GM23338 (cell line): Measurements from ENCODE around the gene CCDC196. TPM values are rescaled to one million over a fixed set of nuclear protein-coding genes. Genes with fewer than 3 reads are reported as not detected.

Source experiments
- ATAC-seq: fragments of 200-7000 bp; cut with Tn5 transposase; 3 replicates; pipeline ENCODE4 v1.9.1; 2020
- DNase-seq: peaks from one replicate; pipeline ENCODE4 v3.0.0-alpha.2; 2015; ENCODE audit warnings: low spot score
- H2AFZ ChIP-seq: fragments of 200-600 bp; sonication (generic); 2 replicates; pipeline ENCODE4 v1.8.0; 2016; ENCODE audit warnings: antibody characterized with exemption, mild to moderate bottlenecking, moderate library complexity
- H3F3A ChIP-seq: fragments of 200-600 bp; sonication (generic); replicated peaks from 2 replicates; pipeline ENCODE4 v1.8.0; 2017; ENCODE audit warnings: antibody characterized with exemption, mixed run types, low read depth
- H3K27ac ChIP-seq: fragments of 200-600 bp; sonication (generic); 2 replicates; pipeline ENCODE4 v1.6.1; 2016; ENCODE audit warnings: low read depth
- H3K27me3 ChIP-seq: fragments of 200-600 bp; sonication (generic); 2 replicates; pipeline ENCODE4 v1.8.0; 2016; ENCODE audit warnings: mild to moderate bottlenecking, mixed run types, moderate library complexity; ENCODE audit not compliant: insufficient read depth
- H3K36me3 ChIP-seq: fragments of 200-600 bp; sonication (generic); 2 replicates; pipeline ENCODE4 v1.8.0; 2016; ENCODE audit warnings: mild to moderate bottlenecking; ENCODE audit not compliant: insufficient read depth
- H3K4me1 ChIP-seq: fragments of 200-600 bp; sonication (generic); 2 replicates; pipeline ENCODE4 v1.8.0; 2016; ENCODE audit warnings: mild to moderate bottlenecking, moderate library complexity; ENCODE audit not compliant: insufficient read depth
- H3K4me2 ChIP-seq: fragments of 200-600 bp; sonication (generic); 2 replicates; pipeline ENCODE4 v1.7.1; 2017; ENCODE audit warnings: mixed run types
- H3K4me3 ChIP-seq: fragments of 200-600 bp; sonication (generic); 2 replicates; pipeline ENCODE4 v1.6.1; 2016; ENCODE audit warnings: mixed run types
- H3K79me2 ChIP-seq: fragments of 200-600 bp; sonication (generic); replicated peaks from 2 replicates; pipeline ENCODE4 v1.8.0; 2017; ENCODE audit warnings: mild to moderate bottlenecking; ENCODE audit not compliant: insufficient read depth
- H3K9me2 ChIP-seq: fragments of 200-600 bp; sonication (generic); 2 replicates; pipeline ENCODE4 v1.8.0; 2017; ENCODE audit not compliant: insufficient read depth
- H4K20me1 ChIP-seq: fragments of 200-600 bp; sonication (generic); replicated peaks from 2 replicates; pipeline ENCODE4 v1.8.0; 2017; ENCODE audit warnings: mild to moderate bottlenecking; ENCODE audit not compliant: insufficient read depth
- H3K27ac Mint-ChIP-seq: 2 replicates; pipeline ENCODE4 v1.8.0; 2020; ENCODE audit warnings: inconsistent platforms, mild to moderate bottlenecking, moderate library complexity, mixed read lengths
- H3K27me3 Mint-ChIP-seq: 3 replicates; pipeline ENCODE4 v1.8.0; 2022; ENCODE audit warnings: low read depth, mild to moderate bottlenecking, moderate library complexity, mixed read lengths, inconsistent platforms; ENCODE audit not compliant: insufficient read depth, poor library complexity
- H3K36me3 Mint-ChIP-seq: 3 replicates; pipeline ENCODE4 v1.8.0; 2021; ENCODE audit warnings: low read depth, mild to moderate bottlenecking, inconsistent platforms, moderate library complexity, mixed read lengths
- H3K4me1 Mint-ChIP-seq: 3 replicates; pipeline ENCODE4 v1.8.0; 2020; ENCODE audit warnings: mild to moderate bottlenecking, inconsistent platforms, mixed read lengths
- H3K4me3 Mint-ChIP-seq: 3 replicates; pipeline ENCODE4 v1.8.0; 2021; ENCODE audit warnings: moderate library complexity, mild to moderate bottlenecking, inconsistent platforms, mixed read lengths
- H3K9me3 Mint-ChIP-seq: 3 replicates; pipeline ENCODE4 v1.8.0; 2020; ENCODE audit warnings: moderate library complexity, mild to moderate bottlenecking, inconsistent platforms, mixed read lengths
- CREB1 ChIP-seq: fragments of 250-450 bp; sonication (Bioruptor Pico); IDR thresholded peaks from 2 replicates; pipeline ENCODE4 v1.5.0; 2020; ENCODE audit warnings: low read depth, mild to moderate bottlenecking, moderate library complexity
- CTCF ChIP-seq, 2 experiments: fragments of 200-600 bp in 1 of 2; sonication (generic) in 1 of 2; conservative IDR thresholded peaks; 2 replicates each; pipeline versions ENCODE4 v1.5.1 to v1.6.1; 2016 to 2017; ENCODE audit warnings: antibody characterized with exemption in 2 of 2, low read depth in 2 of 2, mild to moderate bottlenecking in 2 of 2, moderate library complexity in 1 of 2
- EZH2 ChIP-seq: fragments of 200-600 bp; sonication (generic); IDR thresholded peaks from one replicate; pipeline ENCODE4 v1.8.0; 2017; ENCODE audit warnings: antibody characterized with exemption, mild to moderate bottlenecking, low read depth; ENCODE audit not compliant: unreplicated experiment
- EZH2phosphoT487 ChIP-seq: fragments of 200-600 bp; sonication (generic); IDR thresholded peaks from one replicate; pipeline ENCODE4 v1.8.1; 2018; ENCODE audit warnings: antibody characterized with exemption; ENCODE audit not compliant: unreplicated experiment
- REST ChIP-seq: IDR thresholded peaks from one replicate; pipeline ENCODE4 v1.6.1; 2018; ENCODE audit warnings: antibody characterized with exemption; ENCODE audit not compliant: unreplicated experiment
- STAT1 ChIP-seq: IDR thresholded peaks from one replicate; pipeline ENCODE4 v1.6.1; 2016; ENCODE audit warnings: antibody characterized with exemption; ENCODE audit not compliant: unreplicated experiment
- ZNF331 ChIP-seq: fragments of 250-450 bp; sonication (Bioruptor Pico); IDR thresholded peaks from 2 replicates; pipeline ENCODE4 v1.5.0; 2020; ENCODE audit warnings: low read depth, mild to moderate bottlenecking, moderate library complexity
- ZNF462 ChIP-seq: fragments of 250-450 bp; sonication (Bioruptor Pico); IDR thresholded peaks from 2 replicates; pipeline ENCODE4 v1.5.0; 2020; ENCODE audit warnings: mild to moderate bottlenecking, moderate library complexity
- polyA plus RNA-seq: library from polyadenylated mRNA; unstranded; fragments of >200 nt; fragmentation: Nextera tagmentation; extraction: Ambion mirVana; gene quantifications from 2 replicates; pipeline ENCODE4 v1.2.1, GENCODE V29; 2016
- total RNA-seq: library from RNA; depleted of rRNA; stranded (reverse); fragments of >200 nt; shearing (Covaris generic); gene quantifications from 2 replicates; pipeline ENCODE4 v1.2.3, GENCODE V29; 2014

CCDC196 gene
- total and polyA plus RNA-seq, 2 experiments from 2014 or later = 0.27 TPM; not detected in 1

GRCh38 chr14:66498311-66498710, 12.1 kb downstream of the CCDC196 start:
- Mint-ChIP-seq H3K4me1 (peaks cover 5% of the 10 kb centered on the region; the same call in 1 of the 3 replicates), H3K27me3 (peaks cover 4% of the 10 kb centered on the region), H3K36me3 (no peaks in the 10 kb centered on the region), H3K4me3 (no peak overlapping the region), H3K27ac (no peak overlapping the region), H3K9me3 (no peaks in the 10 kb centered on the region)
- Histone ChIP-seq H3K36me3 (no peaks in the 10 kb centered on the region), H4K20me1 (no peaks in the 10 kb centered on the region), H3K79me2 (no peaks in the 10 kb centered on the region), H3K27me3 (no peaks in the 10 kb centered on the region), H3K27ac (no peak overlapping the region), H3K4me1 (no peaks in the 10 kb centered on the region), H3K4me3 (no peak overlapping the region), H3K9me2 (no peaks in the 10 kb centered on the region), H2AFZ (no peak overlapping the region), H3K4me2 (no peak overlapping the region), H3F3A (no peaks in the 10 kb centered on the region)
- TF ChIP-seq REST = no peak
- no peak for TF ChIP-seq EZH2phosphoT487
- TF ChIP-seq CREB1 (CRISPR knock-in tag) = no peak
- no peak for TF ChIP-seq EZH2
- TF ChIP-seq CTCF (conservative IDR thresholded peaks at IDR 0.05; ENCODE audit: low read depth in 2 of 2) = no peak
- no peak for TF ChIP-seq ZNF331 (CRISPR knock-in tag)
- no peak for TF ChIP-seq ZNF462 (CRISPR knock-in tag)
- TF ChIP-seq STAT1 = no peak
- DNase-seq (no peak), ATAC-seq (no peak)
